Pons (tissue), 1 donor: ENCODE results near the gene SLCO3A1.
A peak's percentile ranks its signal among the peaks of the same experiment; 100 is the strongest.
"Not testable (repeated sequence)": the region's sequence is repeated elsewhere in the genome, so short reads cannot be mapped to it uniquely, and the experiment has no call there.

ENCODE experiments used
- DNase-seq: peaks from one replicate; pipeline ENCODE4 v3.0.0-alpha.2; 2016; ENCODE audit warnings: low spot score

SLCO3A1 gene

DNA sequence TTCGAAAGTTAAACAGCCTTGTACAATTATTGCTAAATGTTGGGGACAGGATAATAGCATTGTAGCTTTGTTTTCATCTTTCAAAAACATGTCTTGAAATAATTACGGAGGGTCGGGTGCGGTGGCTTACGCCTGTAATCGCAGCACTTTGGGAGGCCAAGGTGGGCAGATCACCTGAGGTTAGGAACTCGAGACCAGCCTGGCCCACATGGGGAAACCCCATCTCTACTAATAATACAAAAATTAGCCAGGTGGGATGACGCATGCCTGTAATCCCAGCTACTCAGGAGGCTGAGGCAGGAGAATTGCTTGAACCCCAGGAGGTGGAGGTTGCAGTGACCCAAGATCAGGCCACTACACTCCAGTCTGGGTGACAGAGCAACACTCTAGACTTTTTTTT, 216.7 kb downstream of the SLCO3A1 start:
- not testable (repeated sequence) for DNase-seq

GRCh38 chr15:92071045-92071634, 217.6 kb downstream of the SLCO3A1 start:
- no peak for DNase-seq

DNA sequence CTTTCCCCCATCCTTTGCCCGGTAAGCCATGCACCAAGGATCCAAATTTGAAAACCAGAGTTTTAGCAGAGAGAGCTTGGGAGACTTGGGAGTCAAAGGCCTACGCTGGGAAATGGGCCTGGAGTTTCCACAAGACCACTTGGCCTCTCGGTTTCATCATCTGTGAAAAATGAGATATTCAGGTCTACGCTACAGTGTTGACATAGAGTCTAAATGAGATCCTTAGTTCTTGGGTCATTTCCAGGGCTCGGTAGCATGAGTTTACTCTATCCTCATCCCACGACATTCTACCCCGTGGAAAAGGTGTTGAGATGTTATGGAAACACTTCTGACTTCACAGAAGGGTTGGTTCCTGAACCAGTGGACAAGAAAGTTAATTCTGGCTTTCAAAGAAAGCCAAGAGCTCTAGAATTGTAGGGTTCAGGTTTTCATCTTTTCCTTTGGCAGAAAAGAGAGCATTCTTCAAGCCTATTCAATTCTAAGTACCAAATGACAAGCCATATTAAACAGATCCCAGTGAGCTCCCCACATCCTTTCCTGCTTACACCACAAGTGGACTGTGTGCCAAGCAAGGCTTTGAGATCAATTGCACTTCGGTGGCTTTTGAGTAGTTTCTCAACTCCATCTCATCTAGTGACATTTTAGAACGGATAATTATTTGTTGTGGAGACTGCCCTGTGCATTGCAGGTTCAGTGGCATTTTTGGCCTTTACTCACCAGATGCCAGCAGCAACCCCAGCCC, 219.7 kb downstream of the SLCO3A1 start:
- DNase-seq, result no peak

DNA sequence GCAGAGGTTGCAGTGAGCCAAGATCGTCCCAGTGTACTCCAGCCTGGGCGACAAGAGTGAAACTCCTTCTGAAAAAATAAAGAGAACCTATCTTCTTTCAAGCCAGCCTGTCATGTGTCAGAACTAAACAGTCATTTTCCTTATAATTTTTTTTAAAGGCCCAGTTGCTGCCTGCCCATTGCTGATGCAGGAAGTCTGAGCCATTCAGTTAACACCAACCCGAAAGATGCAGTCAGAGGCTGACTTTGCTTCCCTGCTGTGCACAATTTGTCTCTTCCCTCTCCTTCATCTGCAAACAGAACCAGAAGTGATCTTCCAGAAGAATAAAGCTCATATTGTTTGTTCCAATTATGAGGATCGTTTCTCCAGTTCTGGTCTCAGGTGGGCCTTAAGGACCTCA, 220.6 kb downstream of the SLCO3A1 start:
- no peak for DNase-seq

GRCh38 chr15:92074646-92075045, 221.1 kb downstream of the SLCO3A1 start:
- no peak for DNase-seq

GRCh38 chr15:92075764-92076163, 222.3 kb downstream of the SLCO3A1 start:
- no peak for DNase-seq

GRCh38 chr15:92076541-92076940, 223.0 kb downstream of the SLCO3A1 start:
- no peak for DNase-seq

- peak; percentile 79 for DNase-seq
These were observed 224.0 kb downstream of the SLCO3A1 start for GRCh38 chr15:92077353-92078085.

DNA sequence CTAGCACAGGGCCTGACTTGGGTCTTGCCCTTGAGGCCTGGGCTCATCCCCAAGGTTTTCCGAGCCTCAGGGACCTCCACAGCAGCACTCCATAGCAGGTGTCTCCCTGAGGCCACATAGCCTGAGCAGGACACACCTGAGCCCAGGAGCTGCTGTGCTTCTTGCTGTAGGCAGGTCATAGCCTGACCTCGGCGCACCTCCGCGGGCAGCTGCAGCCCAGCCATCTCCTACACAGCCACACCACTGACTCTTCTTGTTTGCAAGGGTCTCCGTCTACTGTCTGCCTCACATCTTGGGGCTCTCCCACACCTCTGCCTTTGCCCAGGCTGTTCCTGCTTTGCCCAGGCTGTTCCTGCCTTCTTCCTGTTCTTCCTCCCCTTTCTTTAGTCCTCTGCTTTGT, 224.8 kb downstream of the SLCO3A1 start:
- no peak for DNase-seq

DNA sequence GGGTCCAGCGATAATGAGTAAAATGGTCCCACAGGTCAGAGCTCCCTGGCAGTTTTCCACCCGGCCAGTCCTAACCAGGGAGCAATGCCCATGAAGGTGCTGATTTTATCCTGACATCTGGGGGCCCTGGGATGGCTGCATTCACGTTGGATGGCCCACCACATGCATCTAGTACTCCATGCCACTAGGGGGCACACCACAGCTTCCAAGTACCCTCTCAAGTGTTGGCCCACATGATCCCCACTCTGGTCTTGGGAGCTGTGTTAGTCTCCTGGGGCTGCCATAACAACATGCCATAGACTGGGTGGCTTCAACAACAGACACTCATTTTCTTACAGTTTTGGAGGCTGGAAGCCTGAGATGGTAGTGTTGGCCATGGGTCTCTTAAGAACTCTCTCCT, 225.5 kb downstream of the SLCO3A1 start:
- no peak for DNase-seq

GRCh38 chr15:92079647-92080255, 226.2 kb downstream of the SLCO3A1 start:
- DNase-seq, result no peak

DNA sequence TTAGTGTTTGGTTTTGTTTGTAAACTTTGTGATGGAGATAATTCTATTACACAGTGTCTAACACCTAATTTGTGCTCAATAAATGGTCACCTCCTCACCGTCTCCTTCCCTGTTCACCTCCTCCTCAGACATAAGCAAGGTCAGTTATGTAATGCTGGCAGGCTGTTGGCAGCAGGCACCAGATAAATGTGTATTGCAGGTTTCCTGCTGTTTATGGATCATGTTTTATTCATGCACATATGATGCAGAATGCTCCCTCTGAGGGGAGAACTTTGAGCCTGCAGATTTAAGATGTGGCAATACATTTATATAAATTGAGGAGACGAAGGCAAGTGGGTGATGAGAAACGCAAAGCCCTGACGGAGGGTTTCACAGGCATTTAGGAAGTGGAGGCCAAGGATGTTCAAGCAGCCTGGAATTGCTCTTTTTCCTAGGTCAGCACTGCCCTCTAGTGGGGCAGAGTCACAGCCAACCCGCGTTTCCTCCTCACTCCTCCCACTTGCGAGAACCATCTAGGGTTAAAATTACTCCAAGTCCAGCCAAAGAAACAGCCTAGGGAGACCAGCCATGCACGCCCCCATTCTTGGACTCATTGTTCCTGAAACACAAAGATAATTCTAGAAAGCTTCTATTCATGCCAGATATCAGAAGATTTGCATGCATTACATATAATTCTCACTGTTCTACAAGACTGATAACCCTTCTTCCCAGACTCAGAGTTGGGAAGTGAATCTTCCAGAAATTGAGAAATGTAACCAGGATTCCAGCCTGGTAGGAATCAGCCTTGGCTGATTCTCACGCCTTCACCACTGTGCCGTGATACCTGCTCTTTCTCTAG, 228.7 kb downstream of the SLCO3A1 start:
- peak; percentile 82 for DNase-seq

GRCh38 chr15:92083190-92083589, 229.7 kb downstream of the SLCO3A1 start:
- DNase-seq, result no peak

DNA sequence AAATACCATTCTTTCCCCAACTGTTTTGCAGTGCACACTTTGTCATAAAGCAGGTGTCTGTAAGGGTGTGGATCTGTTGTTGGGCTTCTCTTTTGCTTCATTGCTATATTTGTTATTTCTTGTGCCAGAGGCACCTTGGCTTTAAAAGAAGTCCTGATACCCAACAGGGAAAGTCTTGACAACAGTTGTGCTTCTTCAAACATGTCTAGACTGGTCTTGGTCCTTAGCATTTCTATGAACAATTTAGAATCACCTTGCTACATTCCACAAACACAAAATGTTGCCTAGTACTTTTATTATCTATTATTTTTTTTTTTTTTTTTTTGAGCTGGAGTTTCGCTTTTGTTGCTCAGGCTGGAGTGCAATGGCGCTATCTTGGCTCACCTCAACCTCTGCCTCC, 233.7 kb downstream of the SLCO3A1 start:
- DNase-seq, result no peak

DNA sequence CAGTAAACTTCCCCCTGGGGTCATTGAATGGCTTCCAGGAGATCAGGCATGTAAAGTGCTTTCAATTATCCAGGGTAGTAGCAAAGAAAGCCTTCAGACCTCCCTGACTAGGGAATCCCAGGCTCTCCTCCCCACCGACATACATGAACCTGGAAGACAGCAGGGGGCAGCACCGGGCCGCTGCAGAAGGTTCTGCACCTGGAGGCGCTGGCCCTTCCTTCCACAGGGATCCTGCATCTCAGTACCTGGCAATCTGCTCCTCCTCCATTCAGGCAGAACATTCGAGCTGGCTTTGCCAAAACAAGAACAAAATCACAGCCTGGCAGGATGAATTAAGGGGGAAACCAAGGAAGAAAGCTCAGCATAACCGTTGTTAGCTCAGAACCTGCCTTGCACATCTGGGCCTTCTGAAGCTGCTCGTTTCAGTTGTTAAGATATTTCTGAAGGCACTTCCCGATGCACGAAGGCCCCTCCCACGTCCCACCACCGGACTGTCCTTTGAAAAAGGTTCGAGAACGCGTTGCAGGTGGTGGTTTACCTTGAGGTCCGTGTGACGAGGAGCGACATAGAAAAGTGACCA, 237.7 kb downstream of the SLCO3A1 start:
- no peak for DNase-seq

DNA sequence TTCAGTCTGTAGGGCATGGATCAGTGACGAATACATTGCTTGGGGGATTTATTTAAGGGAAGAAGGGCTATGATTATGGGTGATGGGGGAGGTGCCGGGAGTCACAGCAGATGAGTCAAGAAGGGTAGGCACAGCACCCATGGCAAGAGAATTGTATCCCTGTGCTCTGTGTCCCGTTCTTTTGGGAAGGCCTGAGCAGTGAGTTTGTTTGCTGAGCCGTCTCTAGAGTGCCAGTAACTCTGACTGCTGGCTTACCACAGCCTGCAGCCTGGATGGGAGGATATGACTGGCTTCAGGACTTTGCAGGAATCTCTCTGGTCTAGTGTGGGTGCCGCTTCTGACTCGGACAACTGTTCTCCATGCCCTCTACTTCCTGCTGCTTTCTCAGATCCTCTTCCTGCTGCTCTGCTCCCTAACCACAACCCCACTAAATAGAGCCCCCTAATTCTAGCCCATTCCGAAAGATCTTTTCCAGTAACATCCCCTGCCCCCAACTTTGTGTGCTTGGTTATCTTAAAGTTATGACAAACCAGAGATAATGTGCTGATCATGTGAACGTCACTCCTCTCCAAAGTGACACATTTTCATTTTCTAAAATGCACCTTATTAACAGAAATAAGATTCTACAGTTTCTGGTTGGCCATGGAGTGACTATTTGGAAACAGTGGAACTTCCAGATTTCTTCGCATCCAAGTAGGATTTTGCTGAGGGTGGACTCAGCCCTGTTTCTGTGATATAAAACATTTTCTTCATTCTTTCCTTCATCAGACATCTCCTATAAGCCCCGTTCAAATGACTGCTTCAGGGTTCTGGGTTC, 239.0 kb downstream of the SLCO3A1 start:
- no peak for DNase-seq

GRCh38 chr15:92095693-92096092, 242.2 kb downstream of the SLCO3A1 start:
- no peak for DNase-seq

- peak; percentile 75 for DNase-seq
These were observed 244.1 kb downstream of the SLCO3A1 start for GRCh38 chr15:92097474-92098178.

- peak; percentile 91 for DNase-seq
These were observed 245.4 kb downstream of the SLCO3A1 start for GRCh38 chr15:92098869-92099268.

DNA sequence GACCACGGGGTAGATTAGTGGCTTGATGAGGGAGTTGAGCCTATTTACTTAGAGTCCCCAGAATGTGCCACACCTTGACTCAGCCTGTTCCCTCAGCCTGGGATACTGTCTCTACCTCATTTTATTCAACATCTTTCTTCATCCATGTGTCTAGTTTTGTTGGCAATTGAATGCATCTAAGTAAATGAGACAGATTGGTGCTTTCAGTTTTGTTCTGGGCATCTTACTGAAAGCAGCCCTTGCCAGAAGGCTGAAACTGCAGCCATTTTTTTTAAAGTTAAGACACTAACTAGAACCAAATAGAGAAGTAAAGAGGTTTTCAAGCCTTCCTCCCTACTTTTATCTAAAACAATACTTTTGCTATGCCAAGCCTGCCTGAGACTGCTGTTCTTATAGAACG, 246.8 kb downstream of the SLCO3A1 start:
- DNase-seq, result no peak
